ENCODE measurements around the gene ERN1. TPM values are rescaled to one million over a fixed set of nuclear protein-coding genes. Genes with fewer than 3 reads are reported as not detected.
A peak's percentile ranks its signal among the peaks of the same experiment; 100 is the strongest.

The ERN1 gene
- total RNA-seq, 1 experiment from 2014 or later: 8.0 TPM

- H3K9me3 ChIP-seq (ENCODE audit: low read depth, low read length, poor library complexity, severe bottlenecking): no peaks in the 10 kb centered on the region
- TF ChIP-seq CTCF (conservative IDR thresholded peaks at IDR 0.05; ENCODE audit: low read depth, low read length) (no peak), EZH2 (IDR thresholded peaks at IDR 0.05; ENCODE audit: borderline replicate concordance, low read depth, low read length, poor library complexity, severe bottlenecking) (no peak)
- ChIA-PET CTCF (no interaction called here), POLR2A (ENCODE audit: low non-redundant PET) (interaction anchor here (0.6 kb wide), 1 partner anchor 71 kb away, joined by 6 read pairs; no protein-coding TSS in a partner anchor)
- peaks cover 32% of the 10 kb centered on the region for H3K4me1 ChIP-seq (ENCODE audit: insufficient read depth, low read length, poor library complexity, severe bottlenecking)
- no peaks in the 10 kb centered on the region for H3K27me3 ChIP-seq (replicated peaks; ENCODE audit: insufficient read depth, low read depth, low read length, poor library complexity)
- DNase-seq (ENCODE audit: low spot score): peak; percentile 66
- no peaks in the 10 kb centered on the region for H3K36me3 ChIP-seq (ENCODE audit: insufficient read depth, low read length, poor library complexity, severe bottlenecking)
- peak overlapping the region; percentile 3 for H3K27ac ChIP-seq (ENCODE audit: low read depth, low read length, poor library complexity, severe bottlenecking)
- no TSS peak for BruUV-seq (replicated peaks)
- intact Hi-C loops (cut with micrococcal nuclease; ENCODE audit: unreplicated experiment): no loop called here
- no peak overlapping the region for H3K4me3 ChIP-seq (ENCODE audit: low read depth, low read length, poor library complexity, severe bottlenecking)
Measured at GRCh38 chr17:64117981-64118979, 11.7 kb downstream of the ERN1 start.

- Histone ChIP-seq H3K36me3 (ENCODE audit: insufficient read depth, low read length, poor library complexity, severe bottlenecking) (no peaks in the 10 kb centered on the region), H3K27ac (ENCODE audit: low read depth, low read length, poor library complexity, severe bottlenecking) (no peak overlapping the region), H3K4me3 (ENCODE audit: low read depth, low read length, poor library complexity, severe bottlenecking) (no peak overlapping the region), H3K9me3 (ENCODE audit: low read depth, low read length, poor library complexity, severe bottlenecking) (no peaks in the 10 kb centered on the region), H3K4me1 (ENCODE audit: insufficient read depth, low read length, poor library complexity, severe bottlenecking) (peaks cover 30% of the 10 kb centered on the region), H3K27me3 (replicated peaks; ENCODE audit: insufficient read depth, low read depth, low read length, poor library complexity) (no peaks in the 10 kb centered on the region)
- intact Hi-C loops (cut with micrococcal nuclease; ENCODE audit: unreplicated experiment): no loop called here
- ChIA-PET CTCF (no interaction called here), POLR2A (ENCODE audit: low non-redundant PET) (interaction anchor here (0.7 kb wide), 1 partner anchor 67 kb away, joined by 6 read pairs; no protein-coding TSS in a partner anchor)
- no peak for DNase-seq (ENCODE audit: low spot score)
- TF ChIP-seq CTCF (conservative IDR thresholded peaks at IDR 0.05; ENCODE audit: low read depth, low read length): no peak
- no peak for TF ChIP-seq EZH2 (IDR thresholded peaks at IDR 0.05; ENCODE audit: borderline replicate concordance, low read depth, low read length, poor library complexity, severe bottlenecking)
- BruUV-seq (replicated peaks): no TSS peak
Measured at GRCh38 chr17:64115822-64116534, 14.0 kb downstream of the ERN1 start.

- no TSS peak for BruUV-seq (replicated peaks)
- POLR2A ChIA-PET (ENCODE audit: low non-redundant PET): no interaction called here
- CTCF ChIA-PET: no interaction called here
- no peak for DNase-seq (ENCODE audit: low spot score)
- peaks cover 22% of the 10 kb centered on the region for H3K4me1 ChIP-seq (ENCODE audit: insufficient read depth, low read length, poor library complexity, severe bottlenecking)
- H3K4me3 ChIP-seq (ENCODE audit: low read depth, low read length, poor library complexity, severe bottlenecking): no peak overlapping the region
- intact Hi-C loops (cut with micrococcal nuclease; ENCODE audit: unreplicated experiment): no loop called here
- no peaks in the 10 kb centered on the region for H3K9me3 ChIP-seq (ENCODE audit: low read depth, low read length, poor library complexity, severe bottlenecking)
- H3K27me3 ChIP-seq (replicated peaks; ENCODE audit: insufficient read depth, low read depth, low read length, poor library complexity): no peaks in the 10 kb centered on the region
- no peak overlapping the region for H3K27ac ChIP-seq (ENCODE audit: low read depth, low read length, poor library complexity, severe bottlenecking)
- TF ChIP-seq CTCF (conservative IDR thresholded peaks at IDR 0.05; ENCODE audit: low read depth, low read length) (no peak), EZH2 (IDR thresholded peaks at IDR 0.05; ENCODE audit: borderline replicate concordance, low read depth, low read length, poor library complexity, severe bottlenecking) (no peak)
- H3K36me3 ChIP-seq (ENCODE audit: insufficient read depth, low read length, poor library complexity, severe bottlenecking): no peaks in the 10 kb centered on the region
Measured at GRCh38 chr17:64115043-64115698, 14.8 kb downstream of the ERN1 start.
